ENCODE data around the gene CSDE1. TPM values are rescaled to one million over a fixed set of nuclear protein-coding genes. Genes with fewer than 3 reads are reported as not detected.

CSDE1 gene
- total and polyA plus RNA-seq, 2 donors (not counting 3 experiments of a cell fraction or from before 2014, with no cell fraction given) = 129 to 492 TPM

GRCh38 chr1:114728553-114728952 lies 29.2 kb downstream of the CSDE1 start:
- Histone ChIP-seq H3K4me2 (ENCODE audit: insufficient read depth, low read length) (no peak overlapping the region), H3K9ac (replicated peaks; ENCODE audit: extremely low read depth, insufficient read depth, low read length) (no peak overlapping the region), H3K9me3 (replicated peaks; ENCODE audit: control insufficient read depth, insufficient read depth, low read length) (no peaks in the 10 kb centered on the region), H2AFZ (ENCODE audit: low read depth, low read length) (no peak overlapping the region), H3K27ac (ENCODE audit: insufficient read depth, low read depth, low read length) (no peak overlapping the region), H3K79me2 (ENCODE audit: control insufficient read depth, insufficient read depth, low read length) (peaks cover 25% of the 10 kb centered on the region), H4K20me1 (replicated peaks; ENCODE audit: control insufficient read depth, extremely low read depth, insufficient read depth, low read length) (peaks cover 5% of the 10 kb centered on the region), H3K9me1 (replicated peaks; ENCODE audit: control insufficient read depth, extremely low read depth, insufficient read depth, low read length) (no peaks in the 10 kb centered on the region), H3K36me3 (ENCODE audit: control insufficient read depth in 2 of 2, extremely low read depth in 1 of 2, insufficient read depth in 2 of 2, low read length in 2 of 2) (peaks cover 30 to 50% of the 10 kb centered on the region in 2 experiments), H3K27me3 (ENCODE audit: control insufficient read depth in 2 of 2, insufficient read depth in 2 of 2, low read length in 2 of 2) (no peaks in the 10 kb centered on the region), H3K4me1 (ENCODE audit: control insufficient read depth, extremely low read depth, insufficient read depth, low read length) (no peaks in the 10 kb centered on the region), H3K4me3 (replicated peaks in 1 of 3; ENCODE audit: insufficient read depth in 1 of 3, low read depth in 1 of 3, low read length in 3 of 3) (no peak overlapping the region)
- DNase-seq (ENCODE audit: low read depth, low spot score) (no peak), FAIRE-seq (no peak)
- ChIA-PET POLR2A (no interaction called here), CTCF (no interaction called here)
- no TSS peak for BruUV-seq (replicated peaks)
- dilution Hi-C loops (cut with MboI; ENCODE audit: extremely low pct_ligation_motif_present, low sequenced_read_pairs) = no loop called here
- TF ChIP-seq GATA2 (IDR thresholded peaks at IDR 0.05; ENCODE audit: insufficient read depth, insufficient read length, low read depth, low read length) (no peak), POLR2A (IDR thresholded peaks at IDR 0.05; ENCODE audit: low read depth, low read length) (no peak), JUN (IDR thresholded peaks at IDR 0.05; ENCODE audit: borderline replicate concordance, insufficient read depth, insufficient read length, low read depth) (no peak), CTCF (IDR thresholded peaks at IDR 0.05; ENCODE audit: extremely low read depth in 1 of 2, insufficient read depth in 1 of 2, low read depth in 1 of 2, low read length in 2 of 2) (no peak), MAX (IDR thresholded peaks at IDR 0.05; ENCODE audit: insufficient read depth, insufficient read length) (no peak), FOS (IDR thresholded peaks at IDR 0.05; ENCODE audit: borderline replicate concordance, insufficient read depth, low read length) (no peak), EZH2 (IDR thresholded peaks at IDR 0.05; ENCODE audit: borderline replicate concordance, low read depth, low read length, severe bottlenecking) (no peak), POLR2AphosphoS5 (IDR thresholded peaks at IDR 0.05; ENCODE audit: insufficient read depth, low read depth, low read length) (no peak), MYC (IDR thresholded peaks at IDR 0.05; ENCODE audit: low read depth, low read length) (no peak)
- intact Hi-C loops (cut with micrococcal nuclease) = no loop called here

All from endothelial cell of umbilical vein (primary cell).